GM21447 (cell line): ENCODE data around the gene TMEM156.
"Not testable (repeated sequence)": the region's sequence is repeated elsewhere in the genome, so short reads cannot be mapped to it uniquely, and the experiment has no call there.

Experiments used
- ATAC-seq: cut with Tn5 transposase; IDR thresholded peaks from one replicate; pipeline ENCODE4 v1.9.1; 2021; ENCODE audit not compliant: unreplicated experiment

TMEM156 gene

GRCh38 chr4:38993683-38994082 lies 38.5 kb downstream of the TMEM156 start:
- ATAC-seq = no peak

GRCh38 chr4:38990241-38990640 lies 42.0 kb downstream of the TMEM156 start:
- ATAC-seq = no peak

- no peak for ATAC-seq
Measured at GRCh38 chr4:38989487-38989886, 42.7 kb downstream of the TMEM156 start.

GRCh38 chr4:38988353-38988752 lies 43.9 kb downstream of the TMEM156 start:
- not testable (repeated sequence) for ATAC-seq

- no peak for ATAC-seq
Measured at GRCh38 chr4:38987491-38987890, 44.7 kb downstream of the TMEM156 start.

GRCh38 chr4:38985410-38986100 lies 46.7 kb downstream of the TMEM156 start:
- no peak for ATAC-seq

DNA sequence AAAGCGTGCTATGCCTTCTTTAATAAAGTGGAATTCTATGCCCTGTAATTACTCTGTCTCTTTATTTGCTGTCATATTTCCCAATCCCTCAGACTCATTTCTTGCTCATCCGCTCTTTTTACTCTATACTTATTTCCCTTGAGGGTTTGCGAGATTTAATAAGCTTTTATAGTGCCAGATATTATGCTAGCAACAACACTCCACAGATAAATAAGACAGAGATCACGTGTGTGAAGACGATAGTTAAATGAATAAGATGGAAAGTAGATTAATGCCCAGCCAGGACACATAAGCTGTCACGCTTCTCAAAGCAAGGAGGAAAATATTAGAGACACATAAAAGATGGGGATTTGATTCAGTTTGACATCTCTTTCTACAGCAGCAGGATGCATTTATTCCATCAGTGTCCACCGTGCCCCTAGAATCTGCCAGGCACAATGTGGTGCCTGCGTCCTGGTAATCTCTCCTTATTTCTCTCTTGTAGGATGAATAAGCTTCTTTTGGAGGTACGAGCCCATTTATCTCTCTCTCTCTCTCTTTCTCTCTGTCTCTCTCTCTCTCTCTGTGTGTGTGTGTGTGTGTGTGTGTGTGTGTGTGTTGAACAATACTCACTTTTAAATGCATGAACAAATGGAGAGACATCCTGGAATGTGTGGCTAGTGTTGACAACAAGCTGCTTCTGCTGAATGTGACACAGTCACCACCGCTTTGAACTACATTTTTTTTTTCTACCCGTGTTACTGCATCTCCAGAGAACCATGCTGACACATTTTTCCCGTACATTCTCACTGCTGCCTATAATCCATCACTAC lies 48.2 kb downstream of the TMEM156 start:
- ATAC-seq = no peak

GRCh38 chr4:38983291-38983690 lies 48.9 kb downstream of the TMEM156 start:
- ATAC-seq = no peak

DNA sequence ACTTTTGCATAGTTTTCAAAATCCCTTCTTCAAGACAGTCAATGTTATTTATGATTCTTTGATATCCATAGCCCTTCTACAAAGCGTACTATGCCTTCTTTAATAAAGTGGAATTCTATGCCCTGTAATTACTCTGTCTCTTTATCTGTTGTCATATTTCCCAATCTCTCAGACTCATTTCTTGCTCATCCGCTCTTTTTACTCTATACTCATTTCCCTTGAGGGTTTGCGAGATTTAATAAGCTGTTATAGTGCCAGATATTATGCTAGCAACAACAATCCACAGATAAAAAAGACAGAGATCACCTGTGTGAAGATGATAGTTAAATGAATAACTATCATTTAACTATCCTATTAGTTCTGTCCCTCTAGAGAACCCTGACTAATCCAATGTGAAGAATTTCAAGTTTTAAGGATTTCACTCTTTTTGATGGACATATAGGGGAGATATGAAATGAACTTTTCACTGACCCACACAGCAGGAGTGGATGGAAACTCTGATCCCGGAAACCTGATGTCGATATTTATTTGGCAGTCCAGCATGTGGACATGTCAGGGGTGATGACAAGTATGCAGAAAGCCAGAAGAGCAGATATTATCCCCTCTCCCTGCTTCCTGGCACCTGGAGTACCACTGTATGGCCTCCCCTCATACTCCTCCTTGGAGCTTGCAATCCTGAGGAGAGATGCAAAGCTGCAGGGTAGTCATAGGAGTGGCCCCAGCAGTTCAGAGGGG lies 49.7 kb downstream of the TMEM156 start:
- no peak for ATAC-seq

GRCh38 chr4:38980903-38981676 lies 51.1 kb downstream of the TMEM156 start:
- ATAC-seq = no peak

GRCh38 chr4:38979511-38980230 lies 52.5 kb downstream of the TMEM156 start:
- ATAC-seq = no peak

DNA sequence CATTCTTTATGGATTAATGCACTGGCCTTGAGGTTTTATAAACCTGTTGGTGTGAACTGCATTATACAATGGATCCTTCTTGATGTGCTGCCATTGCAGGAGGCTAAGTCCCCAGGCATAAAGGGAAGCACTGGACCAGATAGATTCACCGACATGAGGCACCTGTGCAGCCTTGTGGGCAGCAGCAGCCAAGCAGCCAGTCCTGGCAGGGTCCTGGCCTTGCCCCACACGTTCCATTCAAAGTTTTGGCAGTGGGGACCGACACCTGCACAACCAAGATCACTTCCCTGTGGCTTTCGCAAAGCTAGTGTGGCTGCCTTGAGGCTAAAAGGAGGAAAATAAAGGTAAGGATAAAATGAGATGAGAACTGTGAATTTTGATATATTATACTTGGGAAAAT lies 53.1 kb downstream of the TMEM156 start:
- ATAC-seq = no peak

DNA sequence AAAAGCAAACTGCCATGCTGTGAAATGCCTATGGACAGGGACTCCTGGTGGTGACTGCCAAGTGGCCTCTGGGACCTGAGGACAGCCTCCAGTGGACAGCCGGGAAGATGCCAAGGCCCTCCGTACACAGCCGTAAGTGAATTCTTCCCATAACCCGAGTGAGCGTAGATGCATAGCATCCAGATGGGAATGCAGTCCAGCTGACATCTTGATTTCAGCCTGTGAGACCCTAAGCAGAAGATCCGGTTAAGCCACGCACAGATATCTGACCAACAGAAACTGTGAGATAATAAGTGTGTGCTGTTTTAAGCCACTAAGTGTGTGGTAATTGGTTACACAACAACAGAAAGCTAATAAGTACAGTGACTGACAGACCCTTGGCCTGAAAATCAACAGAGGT lies 55.9 kb downstream of the TMEM156 start:
- ATAC-seq = no peak

GRCh38 chr4:38968668-38969067 lies 63.5 kb downstream of the TMEM156 start:
- no peak for ATAC-seq

GRCh38 chr4:38967260-38968095 lies 64.7 kb downstream of the TMEM156 start:
- ATAC-seq = no peak

DNA sequence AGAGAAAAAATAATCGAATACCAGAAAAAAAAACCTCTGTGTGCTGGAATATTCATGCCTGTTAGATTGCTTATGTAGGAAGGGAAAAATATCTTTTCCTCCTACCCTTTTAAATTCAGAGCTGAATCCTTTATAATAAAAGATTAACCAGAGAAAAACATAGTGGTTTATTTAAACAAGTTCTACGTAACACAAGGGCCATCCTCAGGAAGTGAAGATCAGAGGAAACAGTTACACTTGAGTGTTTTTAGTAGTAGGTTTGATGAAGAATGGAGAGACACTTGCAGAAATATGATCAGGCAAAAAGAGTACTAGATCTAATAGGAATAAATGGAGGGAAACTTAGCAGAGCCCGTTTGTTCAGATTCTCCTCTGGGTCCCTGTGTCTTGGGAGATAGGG lies 66.3 kb downstream of the TMEM156 start:
- ATAC-seq = no peak

- ATAC-seq = no peak
Measured at GRCh38 chr4:38964942-38965775, 67.0 kb downstream of the TMEM156 start.

- ATAC-seq = not testable (repeated sequence)
Measured at GRCh38 chr4:38959248-38959647, 73.0 kb downstream of the TMEM156 start.
